Daoy (cell line): ENCODE measurements around the gene DBF4B. TPM values are rescaled to one million over a fixed set of nuclear protein-coding genes. Genes with fewer than 3 reads are reported as not detected.
"Not testable (repeated sequence)": the region's sequence is repeated elsewhere in the genome, so short reads cannot be mapped to it uniquely, and the experiment has no call there.

Experiments
- DNase-seq: peaks from one replicate; pipeline ENCODE4 v3.0.0-alpha.2; 2015; ENCODE audit warnings: low read depth
- total RNA-seq: library from RNA; depleted of rRNA; stranded (reverse); fragments of >200 nt; shearing (Covaris generic); gene quantifications from 2 replicates; pipeline ENCODE4 v1.2.3, GENCODE V29; 2014; rRNA removed

The DBF4B gene
- 12.6 and 17.3 TPM in 2 replicates for total RNA-seq

- peak; percentile 90 for DNase-seq
Measured at GRCh38 chr17:44708401-44709263, at the start of gene DBF4B. Gene DBF4B, plus strand, starts transcription at chr17:44708665. Its CDS starts 156 bp downstream, at chr17:44708821.

- DNase-seq = no peak
Measured at GRCh38 chr17:44661835-44662234, 46.6 kb upstream of the DBF4B start.

- no peak for DNase-seq
Measured at GRCh38 chr17:44663095-44663494, 45.4 kb upstream of the DBF4B start.

GRCh38 chr17:44664867-44665266, 43.6 kb upstream of the DBF4B start:
- no peak for DNase-seq

GRCh38 chr17:44666006-44666405, 42.5 kb upstream of the DBF4B start:
- DNase-seq = no peak

- no peak for DNase-seq
Measured at GRCh38 chr17:44672479-44673093, 35.9 kb upstream of the DBF4B start.

- no peak for DNase-seq
Measured at GRCh38 chr17:44673893-44674292, 34.6 kb upstream of the DBF4B start.

GRCh38 chr17:44677136-44677535, 31.3 kb upstream of the DBF4B start:
- no peak for DNase-seq

- not testable (repeated sequence) for DNase-seq
Measured at GRCh38 chr17:44683303-44683702, 25.2 kb upstream of the DBF4B start.

GRCh38 chr17:44687756-44688155, 20.7 kb upstream of the DBF4B start:
- no peak for DNase-seq

GRCh38 chr17:44688200-44688599, 20.3 kb upstream of the DBF4B start:
- no peak for DNase-seq

- DNase-seq = no peak
Measured at GRCh38 chr17:44688675-44689476, 19.6 kb upstream of the DBF4B start.

GRCh38 chr17:44689477-44690217, 18.8 kb upstream of the DBF4B start, which contains the start of gene CCDC43:
Gene CCDC43, minus strand, starts transcription at chr17:44689776. Its CDS starts 23 bp downstream, at chr17:44689753.
- DNase-seq = peak; percentile 96

- DNase-seq = not testable (repeated sequence)
Measured at GRCh38 chr17:44690746-44691306, 17.6 kb upstream of the DBF4B start.

- no peak for DNase-seq
Measured at GRCh38 chr17:44693609-44694008, 14.9 kb upstream of the DBF4B start.

- not testable (repeated sequence) for DNase-seq
Measured at GRCh38 chr17:44700288-44700687, 8.2 kb upstream of the DBF4B start.

GRCh38 chr17:44707755-44708400, 587 bp upstream of the DBF4B start:
- no peak for DNase-seq

- DNase-seq = no peak
Measured at GRCh38 chr17:44719444-44719843, 11.0 kb downstream of the DBF4B start.

- DNase-seq = no peak
Measured at GRCh38 chr17:44722254-44722653, 13.8 kb downstream of the DBF4B start.

GRCh38 chr17:44726121-44726520, 17.7 kb downstream of the DBF4B start:
- DNase-seq = not testable (repeated sequence)

- DNase-seq = no peak
Measured at GRCh38 chr17:44733753-44734152, 25.3 kb downstream of the DBF4B start.
